Measurements from ENCODE around the gene CIBAR2.

The CIBAR2 gene

DNA sequence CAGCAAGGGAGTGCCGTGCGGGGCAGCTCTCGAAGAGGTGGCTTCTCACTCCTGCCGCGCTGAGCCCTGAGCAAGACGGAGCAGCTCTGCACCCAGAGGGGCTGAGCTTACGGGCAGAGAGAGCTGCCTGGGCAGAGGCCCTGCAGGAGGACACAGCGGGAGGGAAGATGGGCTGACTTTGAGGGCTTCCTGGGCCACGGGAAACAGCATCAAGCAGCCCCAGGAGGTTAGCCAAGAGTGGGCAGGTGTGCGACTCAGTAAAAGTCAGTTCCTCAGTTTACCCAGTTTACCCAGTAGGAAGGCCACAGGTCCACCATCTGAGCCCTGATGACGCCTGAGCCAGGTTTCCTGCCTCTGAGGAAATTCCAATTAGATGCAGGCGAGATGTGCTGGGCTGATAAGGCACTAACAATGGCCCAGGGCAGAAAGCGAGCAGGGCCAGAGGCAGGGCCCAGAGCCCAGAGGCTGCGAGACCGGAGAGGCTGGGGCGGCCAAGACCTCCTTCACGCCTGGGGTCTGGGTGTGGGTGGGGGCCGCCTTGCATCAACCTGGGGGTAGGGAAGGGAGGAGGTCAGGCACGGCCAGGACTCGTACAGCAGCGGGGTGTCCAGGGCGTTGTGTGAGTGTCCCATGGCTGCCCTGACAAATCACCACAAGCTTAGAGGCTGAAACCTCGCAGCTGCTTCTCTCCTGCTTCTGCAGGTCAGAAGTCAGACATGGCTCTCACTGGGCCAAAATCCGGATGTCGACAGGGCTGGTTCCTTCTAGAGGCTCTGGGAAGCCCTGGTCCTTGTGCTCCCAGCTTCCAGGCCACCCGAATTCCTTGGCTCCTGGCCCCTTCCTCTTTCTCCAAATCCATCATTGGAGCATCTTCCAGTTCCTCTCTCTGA is 32.0 kb upstream of the CIBAR2 start:
- DNase-seq: no peak

DNA sequence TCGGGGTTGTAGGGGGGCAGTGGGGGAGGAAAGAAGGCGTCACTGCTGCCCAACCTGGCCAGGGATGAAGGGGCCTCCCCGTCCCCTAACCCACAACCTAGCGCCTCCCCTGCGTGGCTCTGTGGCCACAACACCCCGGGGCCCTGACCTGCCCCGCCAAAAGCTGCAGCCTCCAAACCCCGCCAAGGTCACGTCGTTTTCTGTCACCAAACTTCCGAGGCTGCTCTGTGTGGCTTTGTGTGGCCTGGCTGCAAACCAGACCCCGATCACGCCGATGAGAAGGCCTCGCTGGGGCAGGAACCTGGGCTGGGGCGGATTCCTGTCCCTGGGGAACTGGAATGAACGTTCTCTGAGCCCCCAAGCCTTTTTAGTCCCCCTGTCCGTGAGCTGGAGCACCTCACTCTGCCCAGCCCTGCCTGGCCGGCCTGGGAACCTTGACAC is 30.5 kb upstream of the CIBAR2 start:
- DNase-seq: no peak

DNA sequence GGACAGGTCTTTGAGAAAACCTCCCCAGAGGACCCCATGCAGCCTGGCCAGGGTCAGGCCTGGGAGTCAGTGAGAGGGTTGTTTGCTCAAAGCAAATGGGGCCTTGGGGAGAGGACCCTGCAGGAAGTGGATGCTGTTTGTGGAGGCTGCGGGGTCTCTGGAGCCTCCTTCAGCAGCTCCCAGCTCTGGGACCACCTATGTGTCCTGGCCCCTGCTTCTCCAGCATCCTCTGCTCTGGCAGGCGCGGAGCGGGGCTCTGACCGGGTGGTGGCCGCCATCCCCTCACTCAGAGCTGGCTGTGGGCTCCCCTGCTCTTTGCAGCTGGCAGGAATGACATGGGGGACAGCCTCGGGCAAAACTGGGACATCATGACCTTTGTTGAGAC is 29.8 kb upstream of the CIBAR2 start:
- no peak for DNase-seq

DNA sequence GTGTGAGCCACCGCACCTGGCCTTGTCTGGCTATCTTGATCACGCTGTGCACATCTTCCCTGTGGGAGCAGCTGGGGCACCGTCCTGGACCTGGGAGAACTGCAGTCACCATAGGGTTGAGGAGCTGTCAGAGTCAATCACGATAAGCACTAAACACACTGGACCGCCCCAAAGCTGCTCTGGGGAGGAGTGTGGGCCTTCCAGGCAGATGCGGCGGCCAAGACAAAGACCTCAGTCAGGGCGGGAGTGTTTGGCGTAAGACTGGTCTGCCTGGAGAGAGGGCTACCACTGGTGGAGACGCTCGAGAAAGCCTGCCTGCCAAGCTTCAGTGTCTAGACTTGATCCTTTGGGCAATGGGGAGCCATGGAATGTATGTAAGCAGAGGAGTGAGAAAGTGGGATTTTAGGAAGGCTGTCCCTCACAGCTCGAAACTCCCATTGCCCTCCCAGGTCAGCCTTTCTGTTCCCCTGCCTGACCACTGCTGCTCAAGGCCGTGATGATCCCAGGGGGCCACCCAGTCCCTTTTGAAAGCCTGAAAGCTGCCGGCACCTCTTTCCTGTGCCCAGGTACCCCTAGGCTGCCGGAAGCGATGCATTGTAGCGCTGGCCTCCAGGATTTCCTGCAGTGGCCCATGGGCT is 29.3 kb upstream of the CIBAR2 start:
- DNase-seq: no peak

DNA sequence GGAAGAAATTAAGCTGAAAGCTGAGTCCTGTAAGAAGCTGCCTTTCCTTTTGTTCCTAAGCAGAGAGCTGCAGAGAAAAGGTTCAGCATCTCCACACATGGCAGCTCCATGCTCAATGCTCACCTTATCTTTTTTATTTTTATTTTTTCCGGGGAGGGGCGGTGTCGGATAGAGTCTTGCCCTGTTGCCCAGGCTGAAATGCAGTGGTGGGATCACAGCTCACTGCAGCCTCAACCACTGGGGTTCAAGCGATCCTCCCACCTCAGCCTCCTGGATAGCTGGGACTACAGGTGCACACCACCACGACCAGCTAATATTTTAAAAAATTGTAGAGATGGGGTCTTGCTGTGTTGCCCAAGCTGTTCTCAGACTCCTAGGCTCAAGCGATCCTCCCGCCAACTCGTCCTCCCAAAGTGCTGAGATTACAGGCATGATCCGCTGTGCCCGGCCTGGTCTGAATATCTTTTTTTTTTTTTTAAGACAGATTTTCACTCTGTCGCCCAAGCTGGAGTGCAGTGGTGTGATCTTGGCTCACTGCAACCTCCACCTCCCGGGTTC is 28.3 kb upstream of the CIBAR2 start:
- no peak for DNase-seq

DNA sequence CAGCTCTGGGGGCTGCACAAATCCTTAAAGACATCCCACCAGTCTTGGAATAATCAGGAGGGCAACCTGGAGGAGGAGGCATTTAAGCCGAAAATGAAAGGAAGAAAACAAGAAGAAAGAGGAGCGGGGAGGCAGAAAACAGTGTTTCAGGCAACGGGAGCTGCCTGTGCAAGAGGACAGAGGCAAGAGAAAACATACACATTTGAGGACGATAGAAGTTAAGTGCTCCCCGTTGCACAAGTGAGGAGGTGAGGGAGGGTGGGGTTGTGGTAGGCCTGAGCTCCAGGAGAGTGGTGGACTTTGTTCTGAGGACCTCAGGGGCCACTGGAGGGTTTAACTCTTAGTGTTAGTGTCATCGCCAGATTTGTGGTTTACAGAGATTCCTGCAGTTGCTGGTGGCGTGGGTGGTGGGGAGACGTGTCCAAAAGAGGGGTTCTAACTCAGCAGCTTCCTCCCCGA is 27.6 kb upstream of the CIBAR2 start:
- no peak for DNase-seq

DNA sequence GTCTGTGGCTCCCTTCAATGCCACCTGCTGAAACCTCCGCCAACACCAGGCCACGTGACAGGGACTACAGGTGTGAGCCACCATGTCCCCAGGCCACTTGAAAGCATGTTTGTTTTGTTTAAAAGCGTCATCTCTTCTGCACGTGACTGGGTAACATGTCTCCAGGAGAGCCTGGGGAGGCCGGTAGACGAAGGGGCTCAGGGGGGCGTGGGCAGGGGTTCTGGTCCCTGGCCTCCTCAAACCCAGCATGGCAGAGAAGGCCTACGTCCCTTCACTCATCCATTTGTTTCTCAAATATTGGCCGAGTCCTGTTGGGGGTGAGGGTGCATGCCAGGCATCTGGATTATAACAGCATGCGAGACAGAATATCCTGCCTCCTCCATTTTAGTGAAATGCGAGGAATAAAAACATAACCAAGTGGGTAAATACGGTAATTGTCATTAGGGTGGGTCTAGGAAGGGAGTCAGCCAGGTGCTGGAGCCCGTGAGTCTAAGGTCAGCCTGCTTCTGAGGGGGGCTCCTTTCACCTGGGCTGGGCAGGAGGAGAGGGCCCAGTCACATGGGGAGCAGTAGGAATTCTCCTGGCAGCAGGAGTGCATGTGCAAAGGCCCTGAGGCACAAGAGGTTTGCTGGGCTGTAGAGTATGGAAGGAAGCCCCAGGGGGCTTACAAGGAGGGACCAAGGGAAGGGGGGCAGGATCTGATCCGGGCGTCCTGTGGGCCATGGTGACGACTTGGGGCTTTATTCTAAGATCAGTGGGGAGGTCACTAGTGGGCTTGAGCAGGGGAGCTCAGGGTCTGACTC is 26.8 kb upstream of the CIBAR2 start:
- DNase-seq: peak; percentile 79

DNA sequence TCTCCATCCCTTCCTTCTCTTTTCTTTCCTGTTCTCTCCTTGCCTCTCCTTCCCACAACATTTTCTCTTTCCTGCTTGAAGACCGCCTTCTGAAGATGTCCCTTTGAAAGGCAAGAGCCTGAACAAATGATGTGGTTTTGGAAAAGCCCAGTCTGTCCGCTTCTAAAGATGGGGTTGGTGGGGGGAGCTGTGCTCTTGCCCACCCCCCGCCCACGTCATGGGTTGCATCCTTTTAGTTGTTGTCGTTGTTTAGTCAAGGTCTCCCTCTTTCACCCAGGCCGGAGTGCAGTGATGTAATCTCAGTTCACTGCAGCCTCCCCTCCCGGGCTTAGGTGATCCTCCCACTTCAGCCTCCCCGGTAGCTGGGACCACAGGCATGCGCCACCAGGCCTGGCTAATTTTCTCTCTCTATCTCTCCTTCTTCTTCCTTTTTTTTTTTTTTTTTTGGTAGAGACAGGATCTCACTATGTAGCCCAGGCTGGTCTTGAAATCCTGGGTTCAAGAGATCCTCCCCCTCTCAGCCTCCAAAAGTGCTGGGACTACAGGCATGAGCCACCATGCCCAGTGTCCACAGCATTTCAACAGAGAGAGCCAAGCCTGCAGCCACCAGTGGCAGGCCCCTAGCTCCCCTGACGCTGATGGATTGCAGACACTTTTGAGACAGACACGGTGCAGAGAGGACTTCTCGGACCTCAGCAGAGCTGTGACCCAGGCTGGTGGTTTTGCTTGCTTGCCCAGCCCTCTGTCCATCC is 26.0 kb upstream of the CIBAR2 start:
- no peak for DNase-seq

DNA sequence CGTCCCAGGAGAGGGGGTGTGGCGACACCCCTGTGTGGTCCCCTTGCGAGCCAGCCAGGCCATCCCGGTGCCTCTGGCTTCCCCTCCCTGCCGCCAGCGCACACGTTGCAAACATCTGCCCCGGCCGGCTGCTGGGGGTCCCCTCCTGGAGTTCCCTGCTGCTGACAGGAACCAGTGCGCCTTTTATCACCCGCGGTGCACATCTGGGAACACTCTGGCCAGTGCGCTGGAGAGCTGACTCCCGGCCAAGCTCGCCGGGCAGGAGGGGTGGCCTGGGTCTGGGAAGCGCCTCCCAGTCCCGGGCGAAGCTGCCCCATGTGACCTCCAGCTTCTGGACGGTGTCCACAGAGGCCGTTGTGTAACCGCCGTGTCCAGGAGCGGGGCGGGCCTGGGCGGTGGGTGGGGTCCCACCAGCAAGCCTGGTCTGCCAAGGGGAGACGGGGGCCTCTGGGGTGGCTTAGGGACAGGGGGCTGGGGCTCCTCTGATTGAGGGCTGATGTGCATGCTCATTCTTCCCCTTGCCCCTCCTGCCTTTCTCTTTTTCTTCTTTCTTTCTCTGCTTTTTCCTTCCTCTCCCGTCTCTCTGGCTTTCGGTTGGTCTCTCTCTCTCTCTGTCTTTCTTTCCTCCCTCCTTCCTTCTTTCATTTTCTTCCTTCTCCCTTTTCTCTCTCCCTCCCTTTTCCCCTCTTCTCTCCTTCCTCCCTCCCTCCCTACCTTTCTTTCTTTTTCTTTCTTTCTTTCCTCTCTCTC is 25.2 kb upstream of the CIBAR2 start:
- no peak for DNase-seq

DNA sequence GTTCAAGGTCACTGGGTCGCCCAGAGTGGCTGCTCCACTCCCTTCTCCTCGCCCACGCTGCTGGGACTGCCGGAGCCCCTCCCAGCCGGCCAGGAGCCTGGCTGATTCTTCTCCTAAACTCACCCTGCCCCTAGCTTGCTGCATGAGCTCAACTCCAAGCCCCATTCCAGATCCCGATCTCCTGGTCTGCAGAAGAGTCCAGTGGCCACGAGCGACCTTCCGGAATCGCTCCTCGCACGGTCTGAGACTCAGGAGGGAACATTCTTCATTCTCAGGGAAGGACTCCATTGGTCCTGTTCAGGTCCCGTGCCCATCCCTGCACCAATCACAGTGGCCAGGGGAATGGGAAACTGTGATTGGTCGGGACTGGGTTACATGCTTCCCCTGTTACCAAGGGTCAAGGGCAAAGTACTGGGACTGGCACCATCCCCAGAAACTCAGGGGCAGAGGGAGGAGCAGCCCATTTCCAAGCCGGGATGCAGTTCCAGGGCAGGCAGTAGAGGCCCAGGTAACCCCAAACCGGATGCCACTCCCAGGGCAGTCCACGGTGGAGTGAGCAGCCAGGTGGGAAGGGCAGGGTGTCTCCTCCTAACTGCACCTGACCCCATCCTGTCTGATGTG is 24.5 kb upstream of the CIBAR2 start:
- no peak for DNase-seq

DNA sequence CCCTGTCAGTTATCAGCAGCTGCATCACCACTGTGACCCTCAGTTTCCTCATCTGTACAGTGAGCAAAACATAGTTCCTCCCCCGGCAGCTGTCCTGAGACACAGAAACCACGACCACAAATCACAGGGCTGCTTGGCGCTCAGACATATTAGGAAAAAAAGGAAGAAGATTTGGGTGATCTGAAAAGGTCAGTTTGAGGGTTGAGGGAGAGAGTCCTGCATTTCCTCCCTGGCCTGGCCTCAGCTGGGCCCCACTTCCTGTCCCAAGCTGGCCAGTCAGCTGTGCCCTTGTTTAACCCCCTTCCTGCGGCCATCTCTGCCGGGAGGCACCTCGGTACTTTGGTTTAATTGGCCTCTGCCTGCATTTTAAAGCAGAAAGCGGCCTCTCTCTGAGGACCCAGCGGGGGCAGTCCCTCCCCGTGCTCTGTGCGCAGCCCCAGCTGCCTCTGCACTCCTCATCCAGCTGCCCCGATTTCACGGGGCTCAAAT is 24.0 kb upstream of the CIBAR2 start:
- no peak for DNase-seq

DNA sequence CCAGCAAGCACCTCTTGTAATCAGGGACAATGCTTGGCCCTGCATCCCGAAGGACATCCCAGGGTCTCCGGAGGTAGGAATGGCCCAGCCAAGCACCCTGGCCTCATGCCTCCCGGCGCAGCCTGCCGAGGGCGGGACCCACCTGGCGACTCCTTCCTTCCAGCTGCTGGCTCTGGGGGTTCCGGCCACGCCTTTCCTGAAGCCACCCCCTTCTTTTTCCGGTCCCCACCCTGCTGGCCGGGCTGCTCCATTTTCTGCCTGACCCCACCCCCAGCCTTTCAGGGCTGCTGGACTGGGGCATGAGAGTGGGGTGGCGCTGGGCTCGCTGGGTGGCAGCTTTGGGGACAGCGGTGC is 22.5 kb upstream of the CIBAR2 start:
- DNase-seq: no peak

DNA sequence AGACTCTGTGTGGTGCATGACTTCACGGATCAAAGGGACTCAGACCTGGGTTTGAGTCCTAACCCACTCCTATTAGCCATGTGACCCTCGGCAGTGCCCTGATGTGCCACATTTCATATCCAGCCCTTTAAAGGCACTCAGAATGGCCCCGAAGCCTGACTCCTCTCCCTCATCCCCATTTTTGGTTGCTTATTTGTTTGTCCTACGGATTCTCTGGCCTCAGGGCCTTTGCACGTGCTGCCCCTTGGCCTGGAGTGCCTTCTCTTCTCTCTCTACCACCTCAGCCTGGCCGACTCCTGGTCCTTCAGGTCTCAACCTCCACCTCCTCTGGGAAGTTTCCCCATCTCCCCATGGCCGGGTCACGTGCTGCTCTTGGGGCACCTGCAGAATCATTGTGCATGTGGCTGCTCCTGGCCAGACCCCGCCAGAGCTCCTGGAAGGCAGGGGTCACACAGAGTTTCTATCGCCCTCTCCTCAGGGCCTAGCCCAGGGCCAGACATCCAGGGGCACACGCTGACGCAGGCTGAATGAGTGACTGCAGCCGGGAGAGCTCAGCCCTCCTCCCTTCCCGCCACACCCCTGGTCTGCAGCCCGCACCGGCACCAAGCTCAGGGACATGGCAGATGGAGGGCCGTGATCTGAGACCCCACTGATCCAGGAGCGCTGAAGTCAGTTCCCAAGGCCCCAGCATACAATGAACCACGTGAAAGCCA is 22.0 kb upstream of the CIBAR2 start:
- DNase-seq: no peak

DNA sequence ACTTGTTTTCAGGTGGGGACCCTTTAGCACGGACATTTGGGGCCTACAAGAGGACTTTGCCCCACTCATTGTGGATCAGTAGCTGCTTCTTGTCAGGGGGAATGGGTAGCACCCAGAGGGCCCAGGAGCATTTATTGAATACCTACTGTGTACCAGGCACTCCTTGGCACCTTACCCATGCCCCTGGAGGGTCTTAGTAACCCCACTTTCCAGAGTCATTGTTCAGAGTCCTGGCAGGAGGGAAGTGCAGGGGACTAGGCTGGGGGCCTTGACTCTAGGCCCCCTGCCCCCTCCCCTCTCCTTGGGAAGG is 21.0 kb upstream of the CIBAR2 start:
- DNase-seq: no peak

DNA sequence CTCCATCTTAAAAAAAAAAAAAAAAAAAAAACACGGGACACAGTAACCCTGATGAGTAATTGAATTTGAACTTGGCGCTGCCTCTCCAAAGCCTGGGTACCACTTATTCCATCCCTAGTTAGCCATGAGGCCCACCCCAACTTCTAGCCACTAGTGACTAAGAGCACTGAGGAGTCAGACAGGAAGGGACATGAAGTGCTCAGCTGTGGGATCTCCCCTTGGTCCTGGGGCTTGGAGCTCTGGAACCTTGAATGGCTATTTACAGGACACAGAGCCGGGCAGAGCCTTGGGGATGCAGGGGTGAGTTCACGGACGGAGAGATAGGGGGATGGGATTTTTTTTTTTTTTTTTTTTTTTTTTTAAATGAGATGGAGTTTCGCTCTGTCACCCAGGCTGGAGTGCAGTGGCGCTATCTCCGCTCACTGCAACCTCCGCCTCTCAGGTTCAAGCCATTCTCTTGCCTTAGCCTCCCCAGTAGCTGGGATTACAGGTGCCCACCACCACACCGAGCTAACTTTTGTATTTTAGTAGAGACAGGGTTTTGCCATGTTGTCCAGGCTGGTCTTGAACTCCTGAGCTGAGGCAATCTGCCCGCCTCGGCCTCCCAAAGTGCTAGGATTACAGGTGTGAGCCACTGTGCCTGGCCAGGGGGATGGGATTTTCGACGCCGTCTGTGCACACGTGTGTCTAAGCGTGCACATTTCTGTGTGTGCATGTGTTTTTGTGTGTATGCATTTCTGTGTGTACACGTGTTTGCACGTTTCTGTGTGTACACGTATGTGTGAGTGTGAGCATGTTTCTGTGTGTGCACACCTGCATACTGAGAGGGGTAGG is 20.4 kb upstream of the CIBAR2 start:
- no peak for DNase-seq

DNA sequence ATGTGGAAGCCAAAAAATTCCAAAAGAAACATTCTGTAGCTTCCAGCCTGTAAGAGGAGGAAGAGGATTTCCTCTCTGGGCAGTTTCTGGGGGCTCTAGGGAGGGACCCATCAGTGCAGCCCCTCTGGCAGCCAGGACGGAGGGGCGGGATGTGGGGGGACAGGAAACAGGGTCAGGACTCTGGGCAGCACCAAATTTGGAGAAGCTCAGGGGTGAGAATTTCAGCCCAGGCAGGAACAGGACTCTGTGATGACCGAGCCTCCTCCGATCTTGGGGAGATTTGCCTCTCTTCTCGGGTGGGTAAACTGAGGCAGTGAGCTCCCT is 18.4 kb upstream of the CIBAR2 start:
- DNase-seq: no peak

DNA sequence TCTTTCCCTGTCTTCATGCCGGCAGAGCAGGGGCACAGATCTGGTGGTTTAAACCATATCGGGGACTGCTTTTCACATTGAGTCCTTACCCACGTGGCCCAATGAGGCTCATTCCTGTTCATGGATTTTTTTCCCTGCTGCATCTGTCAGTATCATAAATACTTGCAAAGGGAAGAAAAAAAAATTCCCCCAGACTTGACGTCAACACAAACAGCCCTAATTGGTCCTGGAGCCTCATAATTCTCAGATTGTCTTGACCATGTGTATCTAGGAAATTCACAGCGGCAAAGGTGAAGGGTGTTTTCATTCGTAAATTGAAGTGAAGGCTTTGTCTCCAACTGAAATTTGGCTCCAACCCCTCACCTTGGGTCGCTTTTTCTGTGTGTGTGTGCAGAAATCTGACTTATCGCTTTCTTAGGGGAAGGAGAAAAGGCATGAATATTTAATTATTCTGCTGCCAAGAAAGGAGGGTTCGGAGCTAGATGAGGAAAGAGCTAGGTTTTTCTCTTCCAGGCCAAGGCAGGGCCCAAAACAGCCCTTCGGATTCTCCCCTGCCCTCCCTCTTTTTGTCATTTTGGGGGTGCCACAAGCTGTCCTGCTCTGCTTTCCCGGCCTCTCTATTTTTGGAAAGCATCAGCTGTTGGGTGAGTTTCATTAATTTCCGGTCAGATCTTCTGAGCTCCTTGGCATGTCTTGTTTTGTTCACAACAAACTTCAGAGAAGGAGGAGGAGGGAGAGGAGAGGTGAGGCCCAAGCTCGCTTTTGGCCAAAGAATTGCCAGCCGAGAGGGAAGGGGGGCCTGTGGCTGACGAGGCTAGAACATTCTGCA is 17.8 kb upstream of the CIBAR2 start:
- DNase-seq: no peak

DNA sequence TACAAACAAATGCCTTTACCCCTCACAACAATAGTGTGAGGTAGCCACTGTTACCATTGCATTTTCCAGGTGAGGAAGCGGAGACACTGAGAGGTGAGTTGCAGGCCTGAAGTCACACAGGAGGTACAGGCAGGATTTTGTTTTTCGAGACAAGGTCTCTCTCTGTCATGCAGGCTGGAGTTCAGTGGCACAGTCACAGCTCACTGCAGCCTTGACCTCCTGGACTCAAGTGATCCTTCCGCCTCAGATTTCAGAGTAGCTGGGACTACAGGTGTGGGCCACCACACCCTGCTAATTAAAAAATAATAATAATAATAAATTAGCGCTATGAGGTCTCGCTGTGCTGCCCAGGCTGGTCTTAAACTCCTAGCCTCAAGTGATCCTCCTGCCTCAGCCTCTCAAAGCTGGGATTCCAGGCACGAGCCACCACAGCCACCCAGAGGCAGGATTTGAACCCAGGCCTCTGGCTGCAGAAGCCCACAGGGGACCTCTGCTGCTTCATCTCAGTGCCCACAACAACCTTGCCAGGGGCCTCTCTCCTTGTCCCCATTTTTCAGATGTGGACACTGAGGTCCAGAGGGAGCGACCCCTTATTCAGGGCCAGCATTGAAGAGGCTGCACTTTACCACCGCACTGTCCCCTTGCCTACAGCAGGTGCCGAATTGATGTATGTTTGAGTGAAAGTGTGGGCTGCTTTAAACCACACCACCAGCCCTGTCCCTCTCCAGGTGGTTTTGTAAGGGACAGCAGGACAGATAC is 16.0 kb upstream of the CIBAR2 start:
- no peak for DNase-seq
